BLaER1 (cell line): ENCODE results near the gene KCTD15.

Experiments
- H3K27ac ChIP-seq: shearing (Covaris generic); formaldehyde crosslinking; 2 replicates; pipeline ENCODE4 v1.8.1; 2022
- H3K27me3 ChIP-seq: shearing (Covaris generic); formaldehyde crosslinking; 2 replicates; pipeline ENCODE4 v1.8.1; 2022
- H3K36me3 ChIP-seq: shearing (Covaris generic); formaldehyde crosslinking; 2 replicates; pipeline ENCODE4 v1.8.1; 2022
- H3K4me1 ChIP-seq: shearing (Covaris generic); formaldehyde crosslinking; 2 replicates; pipeline ENCODE4 v1.8.1; 2022
- H3K4me2 ChIP-seq: shearing (Covaris generic); formaldehyde crosslinking; 2 replicates; pipeline ENCODE4 v1.8.1; 2022
- H3K4me3 ChIP-seq: shearing (Covaris generic); formaldehyde crosslinking; 2 replicates; pipeline ENCODE4 v1.8.1; 2022
- H3K9ac ChIP-seq: shearing (Covaris generic); formaldehyde crosslinking; 2 replicates; pipeline ENCODE4 v1.8.1; 2022
- H3K9me3 ChIP-seq: shearing (Covaris generic); formaldehyde crosslinking; 2 replicates; pipeline ENCODE4 v1.8.1; 2022
- H4K20me1 ChIP-seq: shearing (Covaris generic); formaldehyde crosslinking; 2 replicates; pipeline ENCODE4 v1.8.1; 2022
- Cebpa-rat ChIP-seq: shearing (Covaris generic); IDR thresholded peaks from 2 replicates; pipeline ENCODE4 v1.8.1; 2022

The KCTD15 gene

GRCh38 chr19:33778089-33778791 is 18.4 kb upstream of the KCTD15 start:
- H3K9me3 ChIP-seq, result no peaks in the 10 kb centered on the region
- TF ChIP-seq Cebpa-rat, result no peak
- H3K9ac ChIP-seq, result peak overlapping the region; percentile 47; the same call in 1 of the 2 replicates
- peak overlapping the region; percentile 85 for H3K4me2 ChIP-seq
- peak overlapping the region; percentile 46 for H3K4me3 ChIP-seq
- H3K27me3 ChIP-seq, result peaks cover 10% of the 10 kb centered on the region; the same call in 1 of the 2 replicates
- no peaks in the 10 kb centered on the region for H4K20me1 ChIP-seq
- H3K36me3 ChIP-seq, result no peaks in the 10 kb centered on the region
- H3K4me1 ChIP-seq, result peaks cover 17% of the 10 kb centered on the region
- H3K27ac ChIP-seq, result no peak overlapping the region

GRCh38 chr19:33779849-33780248 is 16.8 kb upstream of the KCTD15 start:
- peaks cover 17% of the 10 kb centered on the region for H3K4me1 ChIP-seq
- no peaks in the 10 kb centered on the region for H4K20me1 ChIP-seq
- H3K27ac ChIP-seq, result no peak overlapping the region
- H3K4me2 ChIP-seq, result no peak overlapping the region
- no peaks in the 10 kb centered on the region for H3K9me3 ChIP-seq
- TF ChIP-seq Cebpa-rat, result no peak
- H3K36me3 ChIP-seq, result no peaks in the 10 kb centered on the region
- H3K9ac ChIP-seq, result no peak overlapping the region
- H3K27me3 ChIP-seq, result peaks cover 10% of the 10 kb centered on the region; the same call in 1 of the 2 replicates
- H3K4me3 ChIP-seq, result no peak overlapping the region

GRCh38 chr19:33780251-33780650 is 16.4 kb upstream of the KCTD15 start:
- Histone ChIP-seq H3K4me2 (no peak overlapping the region), H3K36me3 (no peaks in the 10 kb centered on the region), H3K4me1 (peaks cover 17% of the 10 kb centered on the region), H3K9me3 (no peaks in the 10 kb centered on the region), H3K27me3 (peaks cover 10% of the 10 kb centered on the region; the same call in 1 of the 2 replicates), H4K20me1 (no peaks in the 10 kb centered on the region), H3K27ac (no peak overlapping the region), H3K4me3 (no peak overlapping the region), H3K9ac (no peak overlapping the region)
- TF ChIP-seq Cebpa-rat, result no peak

- H3K9me3 ChIP-seq, result no peaks in the 10 kb centered on the region
- H3K36me3 ChIP-seq, result no peaks in the 10 kb centered on the region
- no peak overlapping the region for H3K4me3 ChIP-seq
- H3K27me3 ChIP-seq, result peaks cover 10% of the 10 kb centered on the region; the same call in 1 of the 2 replicates
- H3K4me2 ChIP-seq, result no peak overlapping the region
- no peak overlapping the region for H3K27ac ChIP-seq
- H4K20me1 ChIP-seq, result no peaks in the 10 kb centered on the region
- no peak for TF ChIP-seq Cebpa-rat
- no peak overlapping the region for H3K9ac ChIP-seq
- H3K4me1 ChIP-seq, result peaks cover 18% of the 10 kb centered on the region
Measured at GRCh38 chr19:33780746-33781145, 15.9 kb upstream of the KCTD15 start.

DNA sequence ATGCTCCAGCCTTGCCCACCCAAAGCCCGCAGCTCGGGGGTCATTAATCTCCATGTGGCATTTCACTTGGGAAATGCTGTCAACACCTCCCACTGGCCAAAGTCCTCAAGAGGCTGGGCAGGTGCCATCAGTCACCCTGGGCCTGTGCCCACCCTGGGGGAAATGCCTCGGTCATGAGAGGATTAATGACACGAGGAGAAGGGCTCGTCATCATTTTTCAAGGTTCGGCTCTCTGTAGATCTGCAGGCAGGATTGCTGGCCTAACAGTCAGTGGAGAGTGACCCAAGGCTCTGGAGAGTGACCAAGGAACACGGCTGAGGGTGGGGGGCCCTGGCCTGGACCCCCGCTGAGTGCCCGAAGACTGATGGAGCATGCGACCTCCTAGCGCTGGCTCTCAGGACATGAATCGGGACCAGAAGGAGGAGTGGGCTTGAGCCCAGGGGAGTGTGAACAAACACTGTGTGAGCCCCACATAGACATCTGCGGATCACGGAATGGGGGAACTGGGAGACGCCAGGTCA is 15.2 kb upstream of the KCTD15 start:
- H3K9me3 ChIP-seq, result no peaks in the 10 kb centered on the region
- no peak for TF ChIP-seq Cebpa-rat
- no peak overlapping the region for H3K27ac ChIP-seq
- no peak overlapping the region for H3K4me3 ChIP-seq
- no peaks in the 10 kb centered on the region for H4K20me1 ChIP-seq
- H3K4me2 ChIP-seq, result no peak overlapping the region
- H3K27me3 ChIP-seq, result peaks cover 10% of the 10 kb centered on the region; the same call in 1 of the 2 replicates
- no peak overlapping the region for H3K9ac ChIP-seq
- H3K4me1 ChIP-seq, result peaks cover 21% of the 10 kb centered on the region
- H3K36me3 ChIP-seq, result no peaks in the 10 kb centered on the region

GRCh38 chr19:33781996-33782395 is 14.7 kb upstream of the KCTD15 start:
- H3K4me2 ChIP-seq, result no peak overlapping the region
- TF ChIP-seq Cebpa-rat, result no peak
- no peak overlapping the region for H3K4me3 ChIP-seq
- peaks cover 10% of the 10 kb centered on the region; the same call in 1 of the 2 replicates for H3K27me3 ChIP-seq
- H3K4me1 ChIP-seq, result peaks cover 19% of the 10 kb centered on the region
- no peaks in the 10 kb centered on the region for H3K9me3 ChIP-seq
- H3K27ac ChIP-seq, result no peak overlapping the region
- no peaks in the 10 kb centered on the region for H3K36me3 ChIP-seq
- H4K20me1 ChIP-seq, result no peaks in the 10 kb centered on the region
- no peak overlapping the region for H3K9ac ChIP-seq

DNA sequence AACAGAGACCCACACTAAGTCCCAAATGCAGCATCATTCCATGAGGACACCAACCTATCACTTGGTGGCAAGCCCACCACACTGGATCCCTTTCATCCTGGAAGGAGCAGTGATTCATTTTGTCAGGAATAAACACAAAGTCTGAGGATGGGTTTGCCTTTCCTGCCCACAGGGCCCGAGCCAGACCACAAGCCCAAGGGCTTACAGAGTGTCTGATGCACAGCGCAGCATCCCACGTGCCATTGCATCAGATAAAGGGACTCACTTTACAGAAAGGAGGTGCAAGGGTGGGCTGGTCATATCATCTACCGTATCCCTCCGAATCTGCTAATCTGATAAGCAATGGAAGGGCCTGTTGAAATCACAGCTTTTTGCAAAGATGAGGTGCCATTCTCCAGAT is 12.2 kb upstream of the KCTD15 start:
- H3K4me1 ChIP-seq, result peaks cover 11% of the 10 kb centered on the region; the same call in 1 of the 2 replicates
- no peak overlapping the region for H3K4me3 ChIP-seq
- no peaks in the 10 kb centered on the region for H3K9me3 ChIP-seq
- H3K27ac ChIP-seq, result no peak overlapping the region
- no peaks in the 10 kb centered on the region for H3K27me3 ChIP-seq
- no peaks in the 10 kb centered on the region for H3K36me3 ChIP-seq
- H4K20me1 ChIP-seq, result no peaks in the 10 kb centered on the region
- no peak for TF ChIP-seq Cebpa-rat
- H3K9ac ChIP-seq, result no peak overlapping the region
- no peak overlapping the region for H3K4me2 ChIP-seq

DNA sequence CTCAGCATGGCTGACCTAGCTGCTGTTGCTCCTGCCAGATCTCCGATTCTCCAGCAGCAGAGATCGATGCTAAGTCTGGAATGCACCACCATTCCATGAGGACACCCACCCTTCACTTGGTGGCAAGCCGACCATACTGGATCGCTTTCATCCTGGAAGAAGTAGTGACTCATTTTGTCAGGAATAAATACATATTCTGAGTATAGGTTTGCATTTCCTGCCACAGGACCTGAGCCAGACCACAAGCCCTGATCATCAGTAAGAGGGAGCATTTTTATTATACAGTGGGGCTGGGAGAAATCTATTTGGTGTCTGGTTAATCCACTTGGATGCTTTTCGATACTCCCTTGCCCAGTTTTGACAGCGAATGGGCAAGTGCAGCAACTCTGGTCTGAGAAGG is 10.9 kb upstream of the KCTD15 start:
- Histone ChIP-seq H3K36me3 (no peaks in the 10 kb centered on the region), H3K27me3 (no peaks in the 10 kb centered on the region), H3K27ac (no peak overlapping the region), H4K20me1 (no peaks in the 10 kb centered on the region), H3K4me1 (peaks cover 11% of the 10 kb centered on the region; the same call in 1 of the 2 replicates), H3K4me3 (no peak overlapping the region), H3K9me3 (no peaks in the 10 kb centered on the region), H3K4me2 (no peak overlapping the region), H3K9ac (no peak overlapping the region)
- no peak for TF ChIP-seq Cebpa-rat

DNA sequence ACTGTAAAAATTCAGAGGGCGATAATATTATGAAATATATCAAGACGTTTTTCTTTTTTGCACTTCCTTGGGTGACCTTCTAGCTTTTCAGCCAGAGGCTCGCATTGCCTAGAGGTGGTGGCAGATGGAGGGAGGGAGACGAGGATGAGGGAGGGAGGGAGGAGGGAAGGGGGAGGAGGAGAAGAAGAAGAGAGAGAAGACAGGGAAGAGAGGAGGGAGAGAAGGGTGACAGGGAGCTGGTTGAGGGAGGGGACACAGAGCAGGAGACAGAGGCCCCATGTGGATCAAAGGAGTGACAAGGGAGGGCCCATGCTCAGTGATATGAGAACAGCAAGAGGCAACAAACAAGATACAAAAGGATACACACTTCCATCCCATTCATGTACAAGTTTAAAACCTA is 8.0 kb upstream of the KCTD15 start:
- TF ChIP-seq Cebpa-rat, result no peak
- H4K20me1 ChIP-seq, result no peaks in the 10 kb centered on the region
- no peak overlapping the region for H3K4me2 ChIP-seq
- H3K36me3 ChIP-seq, result no peaks in the 10 kb centered on the region
- H3K27me3 ChIP-seq, result no peaks in the 10 kb centered on the region
- H3K9me3 ChIP-seq, result no peaks in the 10 kb centered on the region
- H3K4me1 ChIP-seq, result peaks cover 12% of the 10 kb centered on the region
- H3K27ac ChIP-seq, result no peak overlapping the region
- H3K9ac ChIP-seq, result no peak overlapping the region
- H3K4me3 ChIP-seq, result no peak overlapping the region

DNA sequence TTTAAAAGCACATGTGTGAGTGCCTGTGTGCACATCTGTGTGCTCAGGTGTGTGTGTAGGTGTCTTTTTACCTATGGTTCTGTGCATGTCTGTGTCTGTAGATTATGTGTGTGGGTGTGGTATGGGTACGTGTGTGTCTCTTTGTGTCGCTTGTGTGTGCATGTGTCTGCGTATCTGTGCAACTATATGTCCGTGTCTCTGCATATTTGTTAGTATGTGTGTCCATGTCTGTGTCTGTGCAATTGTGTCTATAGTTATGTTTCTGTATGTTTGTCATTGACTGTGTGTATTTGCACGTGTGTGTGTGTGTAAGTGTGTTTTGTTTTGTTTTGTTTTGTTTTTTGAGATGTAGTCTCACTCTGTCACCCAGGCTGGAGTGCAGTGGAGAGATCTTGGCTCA is 7.3 kb upstream of the KCTD15 start:
- H3K9me3 ChIP-seq, result no peaks in the 10 kb centered on the region
- peaks cover 15% of the 10 kb centered on the region for H3K4me1 ChIP-seq
- no peaks in the 10 kb centered on the region for H4K20me1 ChIP-seq
- no peak overlapping the region for H3K27ac ChIP-seq
- no peak overlapping the region for H3K4me3 ChIP-seq
- H3K9ac ChIP-seq, result no peak overlapping the region
- no peaks in the 10 kb centered on the region for H3K36me3 ChIP-seq
- no peak for TF ChIP-seq Cebpa-rat
- H3K4me2 ChIP-seq, result no peak overlapping the region
- no peaks in the 10 kb centered on the region for H3K27me3 ChIP-seq
